Stimulated activated CD4-positive, alpha-beta T cell treated with anti-CD3 and anti-CD28 coated beads, TNF-alpha, amount 100 ng/mL, for 24 hours (primary cell): ENCODE measurements around the gene CDK13.
"Not testable (repeated sequence)": the region's sequence is repeated elsewhere in the genome, so short reads cannot be mapped to it uniquely, and the experiment has no call there.

Source experiments
- DNase-seq, 3 experiments: peaks; one replicate each; pipeline ENCODE4 v3.0.0-alpha.2; 2020; ENCODE audit warnings: low read depth in 3 of 3

The CDK13 gene

DNA sequence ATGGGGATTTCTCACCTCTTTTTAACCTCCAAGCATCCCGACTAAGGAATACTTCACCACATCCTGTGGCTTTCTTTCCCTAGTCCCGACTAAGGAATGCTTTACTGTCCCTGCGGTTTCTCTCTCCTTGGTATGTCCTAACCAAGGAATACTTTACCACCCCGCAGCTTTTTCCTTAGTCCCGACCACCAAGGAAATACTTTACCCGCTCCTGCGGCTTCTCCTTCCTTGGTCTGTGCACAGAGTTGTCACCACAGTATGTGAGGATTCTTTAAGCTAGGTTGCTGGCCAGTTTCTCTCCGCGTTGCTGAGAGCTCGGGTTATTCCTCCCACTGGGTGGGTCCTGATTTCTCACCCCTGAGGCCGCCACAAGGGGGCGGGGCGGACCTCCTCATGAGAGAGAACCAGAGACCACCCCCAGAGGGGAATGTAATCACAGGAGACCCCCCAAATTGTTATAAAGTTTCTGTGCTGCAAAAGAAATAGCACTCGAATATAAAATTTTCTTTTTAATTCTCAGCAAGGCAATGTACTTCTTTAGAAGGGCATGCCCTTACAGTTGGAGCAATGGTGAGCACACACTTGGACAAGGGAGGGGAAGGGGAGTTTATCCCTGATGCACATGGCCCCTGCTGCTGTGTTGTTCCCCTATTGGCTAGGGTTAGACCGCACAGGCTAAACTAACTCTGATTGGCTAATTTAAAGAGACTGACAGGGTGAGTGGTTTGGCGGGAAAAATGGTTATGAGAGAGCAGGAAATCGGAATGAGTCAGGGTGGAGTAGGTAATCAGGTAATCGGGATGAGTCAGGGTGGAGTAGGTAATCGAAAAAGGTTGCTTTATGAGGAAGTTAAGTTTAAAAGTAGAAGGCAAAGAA lies 197.6 kb downstream of the CDK13 start:
- DNase-seq = no peak

DNA sequence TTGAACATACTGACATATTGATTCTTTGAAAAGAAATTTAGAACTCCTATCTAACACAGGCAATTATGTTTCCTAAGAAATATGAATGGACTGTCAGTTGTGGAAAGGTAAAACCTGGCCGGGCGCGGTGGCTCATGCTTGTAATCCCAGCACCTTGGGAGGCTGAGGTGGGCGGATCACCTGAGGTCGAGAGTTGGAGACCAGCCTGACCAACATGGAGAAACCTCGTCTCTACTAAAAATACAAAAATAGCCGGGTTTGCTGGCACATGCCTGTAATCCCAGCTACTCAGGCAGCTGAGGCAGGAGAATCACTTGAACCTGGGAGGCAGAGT lies 198.2 kb downstream of the CDK13 start:
- DNase-seq = not testable (repeated sequence)

DNA sequence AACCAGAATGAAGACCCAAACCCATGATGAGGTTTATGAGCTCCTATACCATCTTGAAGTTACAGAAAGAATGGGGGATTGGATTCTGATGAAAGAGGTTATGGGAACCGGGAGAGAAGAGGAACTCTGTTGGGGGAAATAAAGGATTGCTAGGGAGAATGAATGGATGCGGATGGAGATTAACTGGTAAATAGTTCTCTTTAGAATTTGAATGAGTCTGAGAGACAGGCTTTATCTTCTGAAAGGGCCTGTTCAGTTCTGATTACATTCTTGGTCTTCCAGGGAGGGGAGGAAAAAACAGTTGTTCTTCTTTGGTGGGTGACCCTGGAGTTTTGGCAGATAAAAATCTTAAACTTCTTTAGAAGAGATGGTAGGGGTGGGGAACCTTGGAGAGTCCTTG lies 198.6 kb downstream of the CDK13 start:
- no peak for DNase-seq
